ENCODE measurements around the gene MSTO1.
"Not testable (repeated sequence)": the region's sequence is repeated elsewhere in the genome, so short reads cannot be mapped to it uniquely, and the experiment has no call there.

MSTO1 gene

GRCh38 chr1:155622191-155622590, 12.2 kb downstream of the MSTO1 start:
- no peak for DNase-seq

DNA sequence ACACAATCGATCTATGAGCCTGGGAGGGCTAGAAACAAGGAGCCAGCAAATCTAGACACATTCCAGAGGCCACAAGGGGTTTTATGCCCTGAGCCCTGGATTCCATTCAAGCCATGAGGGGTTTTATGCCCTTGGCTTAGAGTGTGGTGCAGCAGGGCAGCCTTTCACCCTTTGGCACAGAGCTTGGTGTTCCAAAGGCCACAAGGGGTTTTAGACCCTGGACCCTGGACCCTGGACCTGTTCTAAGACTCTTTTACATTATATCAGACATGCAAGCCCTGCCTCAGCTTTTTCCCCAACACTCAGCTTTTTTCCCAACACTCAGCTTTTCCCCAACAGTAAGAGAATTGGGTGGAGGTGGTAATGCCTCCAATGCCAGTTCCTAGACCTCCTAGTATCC, 13.3 kb downstream of the MSTO1 start:
- DNase-seq = no peak

DNA sequence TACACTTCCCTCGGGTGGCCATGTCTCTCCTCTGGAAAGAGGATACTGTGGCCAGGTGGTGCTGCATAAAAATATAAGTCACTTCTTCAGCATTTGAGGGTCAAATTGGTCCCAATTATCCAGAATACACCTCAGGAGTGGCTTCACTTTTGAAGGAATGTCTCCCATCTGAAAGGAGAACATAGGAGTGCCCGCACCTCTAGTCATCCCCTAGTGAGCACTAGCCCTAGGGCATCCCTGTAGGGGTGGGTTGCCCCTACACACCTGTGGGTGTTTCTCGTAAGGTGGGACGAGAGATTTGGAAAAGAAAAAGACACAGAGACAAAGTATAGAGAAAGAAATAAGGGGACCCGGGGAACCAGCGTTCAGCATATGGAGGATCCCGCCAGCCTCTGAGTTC, 16.4 kb downstream of the MSTO1 start:
- not testable (repeated sequence) for DNase-seq

DNA sequence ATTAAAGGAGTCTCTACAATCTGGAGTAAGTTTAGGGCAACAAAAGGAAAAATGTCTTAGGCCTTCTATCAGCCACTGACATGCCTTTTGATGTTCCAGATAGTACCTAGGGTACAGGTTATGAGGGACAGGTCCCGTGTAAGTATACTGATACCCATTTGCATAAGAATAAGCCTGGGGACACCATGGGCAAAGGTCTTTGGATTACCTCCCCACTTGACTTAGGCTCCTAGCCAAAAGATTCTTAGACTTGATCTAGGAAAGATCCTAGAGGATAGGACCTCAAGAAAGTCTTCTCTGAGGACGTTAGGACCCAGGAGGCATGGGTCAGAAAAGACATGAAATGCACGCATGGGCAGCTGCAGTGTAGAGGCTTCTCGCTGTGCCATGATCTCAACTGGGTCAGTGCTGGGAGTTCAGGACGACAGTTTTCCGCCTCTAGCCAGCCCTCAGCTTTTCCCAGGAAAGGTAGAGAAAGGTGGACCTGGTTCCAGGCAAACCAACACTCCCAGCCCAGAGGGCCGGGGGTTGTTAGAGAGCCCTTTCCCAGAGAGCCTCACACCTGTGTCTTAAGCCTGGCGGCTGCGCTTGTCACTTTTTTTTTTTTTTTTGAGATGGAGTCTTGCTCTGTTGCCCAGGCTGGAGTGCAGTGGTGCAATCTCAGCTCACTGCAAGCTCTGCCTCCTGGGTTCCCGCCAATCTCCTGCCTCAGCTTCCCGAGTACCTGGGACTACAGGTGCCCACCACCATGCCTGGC, 26.6 kb downstream of the MSTO1 start:
- no peak for DNase-seq

GRCh38 chr1:155640367-155640766, 30.3 kb downstream of the MSTO1 start:
- DNase-seq = peak; percentile 26

DNA sequence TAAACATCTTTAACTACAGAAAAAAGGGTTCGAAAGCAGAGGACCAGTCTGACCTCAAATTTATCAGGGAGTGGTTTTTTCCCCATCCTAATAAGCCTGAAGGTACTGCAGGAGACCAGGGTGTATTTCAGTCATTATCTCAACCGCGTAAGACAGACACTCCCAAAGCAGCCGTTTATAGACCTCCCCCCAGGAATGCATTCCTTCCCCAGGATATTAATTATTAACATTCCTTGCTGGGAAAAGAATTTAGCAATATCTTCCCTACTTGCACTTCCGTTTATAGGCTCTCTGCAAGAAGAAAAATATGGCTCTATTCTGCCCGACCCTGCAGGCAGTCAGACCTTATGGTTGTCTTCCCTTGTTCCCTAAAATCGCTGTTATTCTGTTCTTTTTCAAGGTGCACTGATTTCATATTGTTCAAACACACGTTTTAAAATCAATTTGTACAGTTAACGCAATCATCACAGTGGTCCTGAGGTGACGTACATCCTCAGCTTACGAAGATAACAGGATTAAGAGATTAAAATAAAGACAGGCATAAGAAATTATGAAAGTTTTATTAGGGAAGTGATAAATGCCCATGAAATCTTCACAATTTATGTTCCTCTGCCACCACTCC, 32.7 kb downstream of the MSTO1 start:
- DNase-seq = not testable (repeated sequence)

DNA sequence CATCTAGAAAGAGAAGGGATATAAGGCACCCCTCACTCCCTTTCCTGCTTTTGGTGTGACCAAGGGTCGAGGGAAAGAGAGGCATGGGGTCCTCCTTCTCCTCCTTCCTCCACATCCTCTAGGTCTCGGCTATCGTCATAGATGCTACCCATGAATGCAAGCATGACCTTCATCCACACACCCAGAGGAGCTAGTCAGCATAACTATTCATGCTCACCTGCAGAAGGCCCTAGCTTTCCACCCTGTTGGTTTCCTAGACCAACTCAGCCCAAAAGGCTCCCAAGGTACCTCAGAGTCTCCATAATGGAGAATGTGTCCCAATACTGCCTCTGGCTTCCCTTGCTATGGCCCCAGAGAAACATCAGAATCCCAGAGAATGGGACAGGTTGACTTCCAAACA, 33.2 kb downstream of the MSTO1 start:
- no peak for DNase-seq

DNA sequence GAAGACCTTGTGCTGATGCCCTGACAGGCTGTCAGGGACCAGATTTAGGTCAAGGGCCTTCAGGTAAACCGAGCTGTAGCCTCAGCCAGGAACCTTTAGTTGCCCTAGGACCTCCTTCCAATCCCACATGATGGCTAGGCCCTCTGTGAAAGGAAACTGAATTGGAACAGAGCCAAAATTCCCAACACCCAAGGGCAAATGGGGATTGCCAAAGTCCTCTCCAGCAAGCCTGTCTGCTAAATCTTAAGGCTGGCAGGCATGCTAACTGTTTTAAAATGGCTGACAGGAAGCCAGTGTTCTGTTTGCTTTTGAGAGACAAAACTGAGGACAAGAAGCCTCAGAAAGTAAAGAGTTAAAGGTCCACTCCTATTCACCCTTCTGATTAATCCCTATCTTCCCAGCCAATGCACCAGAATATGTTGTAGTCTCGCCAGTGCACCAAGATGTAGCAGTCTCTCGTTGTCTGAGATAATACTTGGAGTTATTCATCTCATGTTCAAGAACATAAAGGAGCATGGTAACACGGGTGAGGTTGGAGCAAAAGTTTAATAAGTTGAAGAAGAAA, 35.1 kb downstream of the MSTO1 start:
- peak; percentile 70 for DNase-seq

- no peak for DNase-seq
These were observed 35.6 kb downstream of the MSTO1 start for GRCh38 chr1:155645648-155646047.

DNA sequence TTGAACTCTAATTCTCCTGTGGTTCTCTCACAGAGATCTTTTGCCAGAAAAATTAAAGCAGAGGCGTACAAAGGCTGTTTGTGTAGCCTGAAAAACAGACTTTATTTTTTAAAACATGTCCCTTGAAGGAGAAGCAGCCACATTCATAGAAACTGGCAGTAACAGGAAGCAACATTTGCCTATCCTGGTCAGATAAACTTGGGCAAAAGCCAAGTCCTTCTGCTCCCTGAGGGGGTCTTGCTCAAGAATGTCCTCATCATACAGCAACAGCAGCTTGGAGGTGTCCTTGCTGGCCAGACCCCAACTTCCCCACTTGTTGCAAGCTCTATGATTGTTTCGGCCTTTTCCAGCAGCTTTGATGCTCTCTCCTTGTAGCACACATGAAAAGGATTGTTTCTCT, 36.3 kb downstream of the MSTO1 start:
- DNase-seq = no peak

DNA sequence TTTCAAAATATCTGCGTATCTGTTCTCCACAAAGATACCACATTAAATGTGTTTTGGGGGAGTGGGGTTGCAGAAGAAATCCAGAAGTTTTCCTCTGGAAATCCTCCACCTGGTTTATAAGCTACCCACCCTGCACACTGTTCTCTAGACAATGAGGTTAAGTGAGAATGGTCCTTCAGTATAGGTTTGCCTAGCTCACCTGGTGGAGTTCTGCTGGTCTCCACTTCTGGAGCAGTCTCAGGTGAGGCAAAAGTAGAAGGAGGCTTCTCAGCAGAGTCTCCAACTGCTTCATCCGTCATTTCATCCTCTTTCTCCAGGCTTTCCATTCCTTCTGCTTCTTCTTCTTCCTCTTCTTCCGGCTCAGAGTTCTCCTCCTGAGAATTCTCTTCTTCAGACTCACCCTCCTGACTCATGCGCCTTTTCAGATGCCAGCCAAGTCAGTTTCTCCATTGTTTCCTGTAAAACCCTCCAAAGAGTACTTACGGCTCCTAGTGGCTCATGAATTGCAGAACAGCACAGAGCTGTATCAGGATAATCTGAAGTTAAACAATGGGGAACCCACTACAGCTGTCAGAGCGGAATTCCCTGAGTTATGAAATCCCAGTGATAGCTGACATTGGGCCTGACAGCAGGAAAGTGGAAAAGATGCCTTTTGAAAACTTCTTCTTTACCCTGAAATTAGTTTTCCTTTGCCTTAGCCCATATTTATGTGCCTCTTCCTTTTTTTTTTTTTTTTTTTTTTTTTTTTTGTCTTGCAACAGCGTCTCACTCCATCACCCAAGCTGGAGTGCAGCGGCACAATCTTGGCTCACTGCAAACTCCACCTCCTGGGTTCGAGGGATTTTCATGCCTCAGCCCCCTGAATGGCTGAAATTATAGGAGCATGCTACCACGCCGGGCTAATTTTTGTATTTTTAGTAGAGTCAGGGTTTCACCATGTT, 38.5 kb downstream of the MSTO1 start:
- peak; percentile 51 for DNase-seq

- no peak for DNase-seq
These were observed 39.7 kb downstream of the MSTO1 start for GRCh38 chr1:155649676-155650075.

- no peak for DNase-seq
These were observed 40.3 kb downstream of the MSTO1 start for GRCh38 chr1:155650231-155650757.

DNA sequence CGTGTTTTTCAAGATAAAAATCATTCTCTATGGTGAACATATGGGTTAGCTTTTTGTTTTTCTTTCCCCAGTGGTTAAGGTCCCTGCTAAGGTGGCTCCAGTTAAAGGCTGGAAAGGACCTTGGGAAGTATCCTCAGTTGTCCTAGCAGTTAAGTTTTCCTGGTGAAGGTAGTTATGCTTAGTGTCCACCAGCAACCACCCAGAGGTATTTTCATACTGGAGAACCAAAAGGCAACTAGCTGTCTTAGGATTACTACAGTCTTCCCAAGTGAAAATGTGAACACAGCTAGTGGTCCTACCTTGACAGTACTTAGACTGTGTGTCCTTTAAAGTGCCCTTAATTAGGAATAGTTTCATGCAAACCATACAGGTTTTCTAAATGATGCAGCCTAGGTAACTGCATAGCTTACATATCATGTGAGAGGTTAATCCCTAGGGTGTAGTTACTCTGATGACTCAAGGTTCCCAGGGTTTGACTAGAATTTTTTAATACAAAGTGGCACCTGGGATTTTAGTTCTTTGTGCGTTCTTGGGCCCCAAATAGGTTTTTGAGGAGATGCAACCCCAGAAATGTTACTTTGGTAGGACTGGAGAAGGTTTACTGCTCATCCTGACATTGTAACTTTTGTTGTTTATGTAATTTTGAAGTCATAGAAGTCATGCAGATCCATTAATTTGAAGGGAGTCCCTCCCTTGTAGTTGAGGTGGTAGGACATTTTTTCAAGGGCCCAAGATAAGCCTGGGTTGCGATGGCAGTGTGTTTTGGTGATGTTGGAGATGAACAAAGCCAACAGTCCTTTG, 42.0 kb downstream of the MSTO1 start:
- no peak for DNase-seq

- no peak for DNase-seq
These were observed 42.9 kb downstream of the MSTO1 start for GRCh38 chr1:155652951-155653350.

GRCh38 chr1:155657463-155657862, 47.4 kb downstream of the MSTO1 start:
- no peak for DNase-seq

DNA sequence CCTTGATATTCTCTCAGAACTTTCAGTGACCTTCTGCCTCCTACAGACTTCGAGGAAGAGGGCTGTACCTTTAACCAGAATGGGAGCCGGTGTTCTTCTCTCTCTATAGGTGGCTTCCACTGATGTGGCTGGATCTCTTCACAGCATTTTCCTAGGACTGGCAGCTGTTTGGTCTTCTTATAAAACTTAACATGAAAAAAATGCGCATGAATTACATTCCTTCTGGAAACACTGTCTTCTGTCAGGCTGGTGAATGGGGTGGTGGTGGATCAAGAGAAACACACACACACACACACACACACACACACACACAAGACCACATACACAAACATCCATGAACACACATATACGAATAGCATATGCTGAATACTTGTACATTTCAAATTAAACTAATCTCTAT, 51.2 kb downstream of the MSTO1 start:
- not testable (repeated sequence) for DNase-seq
